HepG2 (cell line): ENCODE results near the gene PRAMEF12. TPM values are rescaled to one million over a fixed set of nuclear protein-coding genes. Genes with fewer than 3 reads are reported as not detected.
A peak's percentile ranks its signal among the peaks of the same experiment; 100 is the strongest.

ENCODE experiments used
- ATAC-seq: fragments of 200-7000 bp; cut with Tn5 transposase; 3 replicates; pipeline ENCODE4 v1.9.1; 2020; ENCODE audit warnings: mild to moderate bottlenecking, moderate library complexity
- BruUV-seq: library from RNA; stranded (reverse); fragments of 400-500 nt; replicated peaks from 2 replicates; lab custom pipeline; 2021; lab: Mats Ljungman, UMichigan
- CTCF ChIA-PET: fragments of 300-600 bp; formaldehyde crosslinking; extraction: SDS; loops from one replicate; lab custom pipeline; 2021; ENCODE audit warnings: low total read pairs, inconsistent platforms, low intra/inter-chr PET ratio; lab: Yijun Ruan, JAX
- POLR2A ChIA-PET: fragments of 350-600 bp; sonication (Branson Sonifier 250); formaldehyde crosslinking; loops from one replicate; lab custom pipeline; 2020; ENCODE audit warnings: antibody characterized with exemption, inconsistent platforms; lab: Yijun Ruan, JAX
- DNase-seq: peaks from one replicate; pipeline ENCODE4 v3.0.0-alpha.2; 2015; ENCODE audit warnings: low spot score
- FAIRE-seq: peaks from 3 replicates; lab custom pipeline; 2011; peaks lifted over from hg19 to GRCh38; lab: Jason Lieb, UNC
- H2AFZ ChIP-seq: one replicate; pipeline ENCODE4 v1.6.1; 2011; ENCODE audit warnings: low read length, inconsistent platforms
- H3K27ac ChIP-seq: fragments of 300-600 bp; 3 replicates; pipeline ENCODE4 v1.8.0; 2011; ENCODE audit warnings: mixed run types, mild to moderate bottlenecking, mixed read lengths, low read length, inconsistent platforms; ENCODE audit not compliant: insufficient read depth; ENCODE audit errors: extremely low read length
- H3K27me3 ChIP-seq, 2 experiments: fragments of 200-600 bp in 1 of 2; 2 replicates in 1 of 2; 3 replicates in 1 of 2; pipeline versions ENCODE4 v1.6.0 to v1.8.0; 2011; ENCODE audit warnings: low read length in 2 of 2, mild to moderate bottlenecking in 2 of 2, moderate library complexity in 2 of 2, inconsistent platforms in 1 of 2; ENCODE audit not compliant: insufficient read depth in 2 of 2, control insufficient read depth in 1 of 2
- H3K36me3 ChIP-seq, 2 experiments: fragments of 200-600 bp in 1 of 2; replicated peaks in 1 of 2; 2 replicates in 1 of 2; 3 replicates in 1 of 2; pipeline versions ENCODE4 v1.5.1 to v1.8.0; 2011; ENCODE audit warnings: low read length in 2 of 2, inconsistent platforms in 1 of 2; ENCODE audit not compliant: insufficient read depth in 2 of 2, control insufficient read depth in 1 of 2
- H3K4me1 ChIP-seq: 2 replicates; pipeline ENCODE4 v1.5.1; 2012; ENCODE audit warnings: low read length, inconsistent platforms; ENCODE audit not compliant: insufficient read depth
- H3K4me2 ChIP-seq: 2 replicates; pipeline ENCODE4 v1.6.0; 2011; ENCODE audit warnings: low read depth, low read length, inconsistent platforms
- H3K4me3 ChIP-seq, 3 experiments: fragments of 200-600 bp in 1 of 3; sonication (generic), shearing (Covaris generic) in 1 of 3; replicated peaks in 1 of 3; 2 replicates each; pipeline ENCODE4 v1.5.1; 2011 to 2016; ENCODE audit warnings: low read length in 3 of 3, inconsistent platforms in 2 of 3, low read depth in 2 of 3, mild to moderate bottlenecking in 2 of 3, control low read depth in 1 of 3, mixed read lengths in 1 of 3; ENCODE audit not compliant: insufficient read depth in 1 of 3
- H3K79me2 ChIP-seq: one replicate; pipeline ENCODE4 v1.6.1; 2011; ENCODE audit warnings: low read length, inconsistent platforms; ENCODE audit not compliant: insufficient read depth
- H3K9ac ChIP-seq: 2 replicates; pipeline ENCODE4 v1.6.0; 2011; ENCODE audit warnings: mild to moderate bottlenecking, low read depth, low read length, inconsistent platforms; ENCODE audit not compliant: insufficient read depth
- H3K9me3 ChIP-seq: 2 replicates; pipeline ENCODE4 v1.5.1; 2012; ENCODE audit warnings: mild to moderate bottlenecking, low read length
- H4K20me1 ChIP-seq: 2 replicates; pipeline ENCODE4 v1.6.0; 2011; ENCODE audit warnings: inconsistent platforms, mild to moderate bottlenecking, low read length, moderate library complexity; ENCODE audit not compliant: insufficient read depth
- ATF7 ChIP-seq, 2 experiments: fragments of 450-650 bp in 1 of 2; sonication (generic) in 1 of 2; formaldehyde crosslinking in 1 of 2; IDR thresholded peaks; 2 replicates each; pipeline versions ENCODE4 v1.4.0 to v1.6.1; 2016 to 2020; ENCODE audit warnings: antibody characterized with exemption in 1 of 2, mild to moderate bottlenecking in 1 of 2, missing genetic modification reagents in 1 of 2
- CREB1 ChIP-seq, 2 experiments: fragments of 450-650 bp in 1 of 2; IDR thresholded peaks; 2 replicates each; pipeline ENCODE4 v1.6.1; 2016 to 2017; ENCODE audit warnings: control low read depth in 1 of 2, mild to moderate bottlenecking in 1 of 2, missing compliant biosample characterization in 1 of 2, missing genetic modification characterization in 1 of 2
- FOXO1 ChIP-seq: sonication (generic); formaldehyde crosslinking; IDR thresholded peaks from 2 replicates; pipeline ENCODE4 v1.4.0; 2020; ENCODE audit warnings: missing genetic modification reagents
- MYC ChIP-seq: sonication (generic); formaldehyde crosslinking; IDR thresholded peaks from 2 replicates; pipeline ENCODE4 v1.9.0; 2021; ENCODE audit warnings: missing genetic modification reagents, borderline replicate concordance
- NCOA1 ChIP-seq: sonication (generic); formaldehyde crosslinking; IDR thresholded peaks from 2 replicates; pipeline ENCODE4 v1.9.0; 2021; ENCODE audit warnings: missing genetic modification reagents
- NR2C2 ChIP-seq: sonication (generic); formaldehyde crosslinking; IDR thresholded peaks from 2 replicates; pipeline ENCODE4 v1.4.0; 2020; ENCODE audit warnings: missing genetic modification reagents, mild to moderate bottlenecking, moderate library complexity, borderline replicate concordance
- ZNF572 ChIP-seq: sonication (generic); formaldehyde crosslinking; IDR thresholded peaks from 2 replicates; pipeline ENCODE4 v1.5.1; 2020; ENCODE audit warnings: mild to moderate bottlenecking, missing genetic modification reagents
- WGBS: methylation state at CpG from one replicate; pipeline ENCODE4 v1.1.6; 2017; ENCODE audit warnings: low lambda C conversion rate; 5-methylcytosine and 5-hydroxymethylcytosine counted together
- in situ Hi-C: cut with HindIII; loops from 2 replicates; pipeline ENCODE4 v1.10.0; 2017; ENCODE audit warnings: low pct_unique_long_range_greater_than_20kb; ENCODE audit not compliant: extremely low pct_ligation_motif_present
- intact Hi-C: fragments of 100-400 bp; cut with micrococcal nuclease; formaldehyde crosslinking; loops from one replicate; pipeline ENCODE4 v1.10.0; 2022; ENCODE audit not compliant: unreplicated experiment
- polyA plus RNA-seq, 8 experiments: library from polyadenylated mRNA; depleted of rRNA in 3 of 8; stranded (reverse) in 7 of 8; unstranded in 1 of 8; fragments of >200 nt; fragmentation: Illumina TruSeq in 4 of 8; extraction: Trizol in 4 of 8; gene quantifications; 2 replicates each; pipeline versions ENCODE4 v1.2.1 to v1.2.3, GENCODE V29; 2011 to 2016; ENCODE audit warnings: low read depth in 4 of 8, missing spikeins in 1 of 8, mixed read lengths in 1 of 8; ENCODE audit not compliant: insufficient read depth in 1 of 8
- total RNA-seq, 5 experiments: library from RNA; depleted of rRNA; stranded (reverse); fragments of >200 nt; fragmentation: Illumina TruSeq; extraction: Trizol; gene quantifications; 2 replicates each; pipeline ENCODE4 v1.2.3, GENCODE V29; 2016; ENCODE audit warnings: low read depth in 1 of 5
- TF ChIP-seq, protein P1 (sequence below): IDR thresholded peaks from 2 replicates; pipeline ENCODE4 v1.6.1; 2016

Gene PRAMEF12
- total and polyA plus RNA-seq, 2 of the 13 experiments (the other 11 are each of a cell fraction or from before 2014, with no cell fraction given): not detected

DNA sequence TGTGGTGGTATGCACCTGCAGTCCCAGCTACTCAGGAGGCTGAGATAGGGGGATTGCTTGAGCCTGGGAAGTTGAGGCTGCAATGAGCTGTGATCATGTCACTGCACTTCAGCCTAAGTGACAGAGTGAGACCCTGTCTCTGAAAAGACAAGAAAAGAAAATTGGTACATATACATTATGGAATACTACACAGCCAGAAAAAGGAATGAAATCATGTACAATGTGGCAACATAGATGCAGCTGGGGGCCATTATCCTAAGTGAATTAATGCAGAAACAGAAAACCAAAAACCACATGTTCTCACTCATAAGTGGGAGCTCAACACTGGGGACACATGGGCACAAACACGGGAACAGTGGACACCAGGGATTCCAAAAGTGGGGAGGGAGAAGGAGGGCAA, 34.6 kb upstream of the PRAMEF12 start:
- CTCF ChIA-PET: no interaction called here
- DNase-seq (no peak), ATAC-seq (no peak), FAIRE-seq (no peak)
- no peak overlapping the region for H3K4me2 ChIP-seq
- H3K4me1 ChIP-seq: no peaks in the 10 kb centered on the region
- no peak overlapping the region for H3K27ac ChIP-seq
- H4K20me1 ChIP-seq: no peaks in the 10 kb centered on the region
- no peak overlapping the region for H2AFZ ChIP-seq
- 0% methylated on average over 1 of the region's 1 CpG for WGBS
- H3K79me2 ChIP-seq: no peaks in the 10 kb centered on the region
- H3K9ac ChIP-seq: no peak overlapping the region
- no peaks in the 10 kb centered on the region for H3K27me3 ChIP-seq
- TF ChIP-seq NR2C2 (CRISPR knock-in tag) (no peak), NCOA1 (CRISPR knock-in tag) (no peak), ZNF572 (CRISPR knock-in tag) (no peak)
- TF ChIP-seq, protein P1, sequence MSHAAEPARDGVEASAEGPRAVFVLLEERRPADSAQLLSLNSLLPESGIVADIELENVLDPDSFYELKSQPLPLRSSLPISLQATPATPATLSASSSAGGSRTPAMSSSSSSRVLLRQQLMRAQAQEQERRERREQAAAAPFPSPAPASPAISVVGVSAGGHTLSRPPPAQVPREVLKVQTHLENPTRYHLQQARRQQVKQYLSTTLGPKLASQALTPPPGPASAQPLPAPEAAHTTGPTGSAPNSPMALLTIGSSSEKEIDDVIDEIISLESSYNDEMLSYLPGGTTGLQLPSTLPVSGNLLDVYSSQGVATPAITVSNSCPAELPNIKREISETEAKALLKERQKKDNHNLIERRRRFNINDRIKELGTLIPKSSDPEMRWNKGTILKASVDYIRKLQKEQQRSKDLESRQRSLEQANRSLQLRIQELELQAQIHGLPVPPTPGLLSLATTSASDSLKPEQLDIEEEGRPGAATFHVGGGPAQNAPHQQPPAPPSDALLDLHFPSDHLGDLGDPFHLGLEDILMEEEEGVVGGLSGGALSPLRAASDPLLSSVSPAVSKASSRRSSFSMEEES (CRISPR knock-in tag): no peak
- POLR2A ChIA-PET: no interaction called here
- no peaks in the 10 kb centered on the region for H3K9me3 ChIP-seq
- no peak overlapping the region for H3K4me3 ChIP-seq
- H3K36me3 ChIP-seq: no peaks in the 10 kb centered on the region
- no TSS peak for BruUV-seq
- in situ Hi-C loops: no loop called here
- intact Hi-C loops: loop anchor here (2.0 kb wide), 1 partner anchor 70 kb away; no protein-coding TSS in a partner anchor

DNA sequence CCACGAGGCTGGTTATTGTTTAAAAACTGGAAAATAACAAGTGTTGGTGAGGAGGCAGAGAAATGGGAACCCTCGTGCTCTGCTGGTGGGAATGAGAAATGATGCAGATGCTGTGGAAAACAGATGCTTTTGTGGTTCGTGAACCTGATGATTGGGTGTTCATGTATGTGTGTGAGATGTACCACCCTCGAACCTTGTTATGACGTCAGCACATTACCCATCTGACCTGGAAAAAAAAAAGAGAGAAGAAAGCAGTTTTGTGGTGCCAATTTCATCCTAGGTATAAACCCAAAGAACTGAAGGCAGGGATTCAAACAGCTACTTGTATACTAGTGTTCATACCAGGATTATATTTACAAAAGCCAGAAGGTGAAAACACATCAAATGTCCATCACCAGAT, 33.9 kb upstream of the PRAMEF12 start:
- Histone ChIP-seq H3K9me3 (no peaks in the 10 kb centered on the region), H3K27ac (no peak overlapping the region), H3K4me2 (no peak overlapping the region), H3K36me3 (no peaks in the 10 kb centered on the region), H4K20me1 (no peaks in the 10 kb centered on the region), H2AFZ (no peak overlapping the region), H3K4me3 (no peak overlapping the region), H3K4me1 (no peaks in the 10 kb centered on the region), H3K9ac (no peak overlapping the region), H3K79me2 (no peaks in the 10 kb centered on the region), H3K27me3 (no peaks in the 10 kb centered on the region)
- no peak for DNase-seq
- FAIRE-seq: no peak
- in situ Hi-C loops: no loop called here
- ChIA-PET CTCF (no interaction called here), POLR2A (no interaction called here)
- 2% methylated on average over 5 of the region's 5 CpGs for WGBS
- no TSS peak for BruUV-seq
- ATAC-seq: no peak
- TF ChIP-seq MYC (CRISPR knock-in tag) (no peak), FOXO1 (no peak), ATF7 (IDR thresholded peaks at IDR 0.05) (peak; percentile 94), ATF7 (CRISPR knock-in tag; IDR thresholded peaks at IDR 0.05) (no peak), CREB1 (IDR thresholded peaks at IDR 0.05) (peak; percentile 95), CREB1 (CRISPR knock-in tag; IDR thresholded peaks at IDR 0.05) (no peak)
- intact Hi-C loops: loop anchor here (2.0 kb wide), 1 partner anchor 71 kb away; no protein-coding TSS in a partner anchor
